Left cardiac atrium (tissue), 4 donors: ENCODE results near the gene PRSS16. TPM values are rescaled to one million over a fixed set of nuclear protein-coding genes. Genes with fewer than 3 reads are reported as not detected.

Experiments used
- ATAC-seq, 2 donors: fragments of 200-7000 bp; cut with Tn5 transposase; one replicate each; pipeline ENCODE4 v1.9.1; 2020; ENCODE audit warnings: mild to moderate bottlenecking in 2 of 2, moderate library complexity in 2 of 2
- DNase-seq: peaks from one replicate; pipeline ENCODE4 v3.0.0-alpha.2; 2020
- intact Hi-C, 2 donors: fragments of 100-400 bp; cut with DNase I; formaldehyde crosslinking; loops; one replicate each; pipeline versions ENCODE4 v1.14.1 to v1.15.1; 2022 to 2023
- total RNA-seq, 2 donors: library from RNA; stranded (reverse); fragmentation: NEBNext Ultra II Directional; extraction: Animal tissue kit (Norgen Biotek cat#: 25700); gene quantifications; one replicate each; pipeline ENCODE4 v1.2.1, GENCODE V29; 2021
- donor health status: DM: no; HTN: yes; CAD: no.
- donor health status: DM: no; HTN: yes; CAD: no; lungs with severe emphysema.
- donor health status: DM: yes; HTN: yes; CAD: no.
- donor health status: Dilated cardiomyopathy.

Gene PRSS16
- total RNA-seq, 2 donors from 2014 or later, result 0.31 to 0.88 TPM

GRCh38 chr6:27280064-27280539 lies 32.6 kb downstream of the PRSS16 start:
- ATAC-seq (no peak), DNase-seq (no peak)
- intact Hi-C loops, result no loop called here

DNA sequence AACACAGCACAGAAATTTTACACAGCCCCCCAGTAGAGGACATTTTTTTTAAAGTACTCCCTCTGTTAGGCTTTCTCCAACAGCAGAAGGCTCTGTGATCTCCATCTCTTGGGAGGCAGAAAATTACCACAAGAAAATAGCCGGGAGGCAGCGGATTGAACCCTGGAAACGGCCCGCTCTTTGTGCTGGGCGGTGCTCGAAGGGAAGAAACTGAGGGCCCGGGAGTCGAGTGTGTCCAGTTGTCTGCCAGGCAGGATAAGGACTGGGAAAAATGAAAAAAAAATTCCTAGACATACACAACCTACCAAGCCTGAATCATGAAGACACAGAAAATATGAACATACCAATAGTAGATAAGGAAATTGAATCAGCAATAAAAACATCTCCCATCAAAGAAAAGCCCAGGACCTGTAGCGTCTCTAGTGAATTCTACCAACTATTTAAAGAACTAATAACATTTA lies 33.1 kb downstream of the PRSS16 start:
- DNase-seq (no peak), ATAC-seq (no peak)
- intact Hi-C loops, result no loop called here

DNA sequence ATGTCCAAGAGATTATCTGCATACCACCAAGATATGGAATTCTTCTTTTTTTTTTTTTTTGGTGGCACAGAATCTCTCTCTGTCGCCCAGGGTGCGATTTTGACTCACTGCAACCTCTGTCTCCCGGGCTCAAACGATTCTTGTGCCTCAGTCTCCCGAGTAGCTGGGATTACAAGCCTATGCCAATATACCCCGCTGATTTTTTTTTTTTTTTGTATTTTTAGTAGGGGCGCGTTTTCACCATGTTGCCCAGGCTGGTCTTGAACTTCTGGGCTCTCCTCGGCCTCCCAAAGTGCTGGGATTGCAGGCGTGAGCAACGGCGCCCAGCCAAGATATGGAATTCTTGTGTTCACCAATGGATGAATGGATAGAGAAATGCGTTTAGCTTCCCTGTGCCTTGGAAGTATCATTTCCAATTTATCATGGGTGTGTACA lies 33.6 kb downstream of the PRSS16 start:
- intact Hi-C loops, result no loop called here
- ATAC-seq, result no peak
- no peak for DNase-seq

DNA sequence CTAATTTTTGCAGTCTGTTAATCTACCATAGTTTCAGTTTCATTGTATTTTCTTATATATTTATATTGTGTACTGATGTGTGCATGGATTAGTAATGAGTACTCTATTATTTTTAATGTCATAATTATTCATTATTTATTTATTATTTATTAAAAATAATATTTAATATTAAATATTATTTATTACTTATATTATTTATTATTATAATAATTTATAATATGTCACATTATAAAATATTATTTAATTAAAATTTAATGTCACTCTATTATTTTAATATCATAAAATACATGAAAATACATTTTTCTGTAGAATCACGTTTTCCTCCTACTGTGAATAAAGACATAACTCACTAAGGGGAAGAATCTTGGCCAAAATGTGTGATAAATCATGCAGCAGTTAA lies 34.1 kb downstream of the PRSS16 start:
- no peak for DNase-seq
- intact Hi-C loops, result no loop called here
- no peak for ATAC-seq

GRCh38 chr6:27283279-27283678 lies 35.8 kb downstream of the PRSS16 start:
- intact Hi-C loops, result no loop called here
- DNase-seq (no peak), ATAC-seq (no peak)

GRCh38 chr6:27286141-27286540 lies 38.6 kb downstream of the PRSS16 start:
- ATAC-seq (no peak), DNase-seq (no peak)
- intact Hi-C loops, result no loop called here

- ATAC-seq, result no peak
- no peak for DNase-seq
- intact Hi-C loops, result no loop called here
Observed at GRCh38 chr6:27287751-27288135, 40.2 kb downstream of the PRSS16 start.

DNA sequence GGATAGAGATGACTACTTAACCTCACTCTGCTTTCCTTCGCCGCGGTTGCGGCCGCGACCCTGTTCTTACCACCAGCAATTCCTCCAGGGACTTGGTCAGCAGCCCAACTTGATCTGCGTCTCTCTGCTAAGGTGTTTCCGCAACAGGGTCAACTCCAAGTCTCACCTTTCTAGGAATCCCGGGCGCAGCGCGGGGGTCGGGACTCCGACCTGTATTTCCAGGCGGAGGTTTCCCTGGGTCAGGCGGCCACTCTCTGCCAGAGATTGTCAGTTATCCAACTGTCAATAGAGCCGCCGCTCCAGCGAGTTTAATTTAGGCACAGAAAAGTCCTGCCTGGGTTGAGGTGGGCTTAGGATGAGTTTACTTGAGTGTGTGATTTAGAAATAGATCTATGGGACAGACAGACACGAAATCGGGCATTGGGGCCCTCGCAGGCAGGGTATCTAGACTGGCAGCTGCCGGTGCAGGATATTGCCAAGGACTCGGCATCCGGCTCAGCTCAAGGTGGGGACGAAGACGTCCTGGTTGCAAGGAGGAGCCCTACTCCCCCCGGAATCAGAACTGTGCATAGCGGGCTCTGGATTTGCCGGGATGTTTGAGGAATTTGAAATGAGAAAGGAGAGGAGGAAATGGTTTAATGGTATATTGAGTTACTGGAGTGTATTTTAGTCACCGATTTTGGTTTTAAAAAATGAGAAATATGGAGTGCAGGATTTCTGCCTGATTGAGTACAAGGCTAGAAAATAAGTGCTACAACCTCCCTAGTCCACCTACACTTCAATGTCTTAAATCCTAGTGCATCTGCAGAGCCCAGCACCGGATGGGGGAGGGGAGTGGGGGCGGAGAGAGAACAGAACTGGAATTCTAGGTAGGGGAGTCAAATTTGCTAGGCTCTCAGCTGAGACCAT lies 40.9 kb downstream of the PRSS16 start:
- intact Hi-C loops, result no loop called here
- ATAC-seq (no peak), DNase-seq (no peak)

- intact Hi-C loops, result no loop called here
- no peak for DNase-seq
- ATAC-seq, result no peak
Observed at GRCh38 chr6:27290065-27290849, 42.8 kb downstream of the PRSS16 start.

- intact Hi-C loops, result no loop called here
- DNase-seq, result no peak
- ATAC-seq, result no peak
Observed at GRCh38 chr6:27290850-27291208, 43.3 kb downstream of the PRSS16 start.

GRCh38 chr6:27293436-27294098 lies 46.1 kb downstream of the PRSS16 start:
- no peak for DNase-seq
- no peak for ATAC-seq

GRCh38 chr6:27294409-27294808 lies 46.9 kb downstream of the PRSS16 start:
- ATAC-seq (no peak), DNase-seq (no peak)
- intact Hi-C loops, result no loop called here

More at GRCh38 chr6:27293436-27294098, 46.1 kb downstream of the PRSS16 start:
- intact Hi-C loops, result no loop called here

DNA sequence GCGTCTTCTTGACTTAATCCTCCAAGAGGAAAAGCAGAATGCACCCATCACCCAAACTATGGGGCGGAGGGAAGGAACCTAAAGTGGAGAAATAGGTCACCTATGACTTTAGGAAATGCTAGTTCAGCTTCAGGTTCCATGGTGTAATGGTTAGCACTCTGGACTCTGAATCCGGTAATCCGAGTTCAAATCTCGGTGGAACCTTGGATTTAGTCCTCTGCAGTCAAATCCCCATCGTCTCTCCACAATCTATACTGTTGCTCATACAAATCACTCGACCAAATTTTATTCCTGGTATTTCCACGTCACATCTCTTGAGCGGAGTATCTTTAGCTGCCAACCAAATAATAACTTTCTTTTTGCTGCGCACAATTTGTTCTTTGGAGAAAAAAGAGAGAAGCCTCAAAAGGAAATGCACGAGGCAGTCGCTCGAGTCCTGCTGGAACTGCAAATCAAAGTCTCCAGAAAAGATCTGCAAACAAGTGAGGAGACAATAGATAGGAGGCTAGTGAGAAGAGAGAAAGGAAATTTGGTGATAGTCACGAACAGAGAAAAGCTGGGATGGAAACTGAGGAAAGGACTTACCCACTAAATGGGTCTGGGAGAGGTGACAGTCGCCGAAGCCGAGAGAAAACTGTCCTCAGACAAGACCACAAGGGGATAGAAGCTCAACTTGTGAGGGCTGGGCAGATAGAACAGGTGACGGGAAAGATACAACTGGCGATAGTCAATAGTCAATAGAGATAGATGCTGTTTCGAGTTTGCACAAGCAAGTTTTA lies 48.0 kb downstream of the PRSS16 start:
- ATAC-seq (no peak), DNase-seq (no peak)
- intact Hi-C loops, result no loop called here

DNA sequence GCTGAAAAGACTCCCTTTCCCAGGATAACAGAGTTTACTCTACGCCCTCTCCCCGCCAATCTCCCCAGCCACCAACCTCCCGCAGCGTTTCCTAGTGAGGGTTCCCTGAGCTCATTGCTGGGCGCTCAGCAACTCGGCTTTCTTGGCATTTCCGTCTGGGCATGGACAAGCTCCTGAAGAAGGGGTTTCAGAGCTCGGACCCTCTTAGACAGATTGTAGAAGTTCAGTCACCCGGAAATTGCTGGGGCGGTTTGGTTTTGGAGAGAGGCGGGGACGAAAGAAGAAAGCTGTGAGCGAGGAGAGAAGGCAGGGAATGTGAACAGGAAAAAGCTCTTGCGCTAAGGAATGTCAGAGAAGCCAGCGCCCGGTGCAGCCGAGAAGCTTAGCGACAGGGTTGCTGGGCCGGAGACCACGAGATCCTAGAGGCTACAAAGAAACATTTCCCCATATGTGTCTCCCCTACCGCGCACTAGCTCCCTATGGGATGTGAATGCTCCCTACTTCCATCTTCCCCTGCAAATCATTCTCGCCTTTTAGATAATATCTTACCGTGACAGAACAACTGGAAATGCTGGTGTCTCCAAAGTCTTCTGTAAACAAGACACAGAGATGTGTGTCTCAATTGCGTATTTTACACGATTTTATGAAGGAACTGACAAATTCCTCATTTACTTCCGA lies 48.7 kb downstream of the PRSS16 start:
- intact Hi-C loops, result no loop called here
- DNase-seq (no peak), ATAC-seq (no peak)

DNA sequence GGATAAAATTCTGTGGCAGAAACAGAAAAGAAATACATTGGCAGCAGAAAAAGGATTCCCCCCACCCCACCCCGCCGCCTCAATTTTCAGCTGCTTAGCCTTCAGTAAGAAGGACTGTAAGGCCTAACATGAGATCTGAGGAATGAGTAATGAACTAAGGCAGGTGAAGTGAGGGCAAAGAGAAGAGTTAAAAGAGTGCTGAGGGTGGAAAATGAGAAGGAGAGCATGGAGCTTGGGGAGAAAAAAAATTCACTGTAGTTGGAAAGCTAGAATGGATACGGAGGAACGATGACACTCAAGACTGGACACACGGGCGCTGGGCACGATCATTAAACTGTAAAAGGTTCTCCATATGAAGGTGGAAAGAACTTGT lies 50.0 kb downstream of the PRSS16 start:
- DNase-seq (no peak), ATAC-seq (no peak)
- intact Hi-C loops, result no loop called here

- ATAC-seq (no peak), DNase-seq (no peak)
- intact Hi-C loops, result no loop called here
Observed at GRCh38 chr6:27297857-27298730, 50.6 kb downstream of the PRSS16 start.

GRCh38 chr6:27303613-27304272 lies 56.2 kb downstream of the PRSS16 start:
- ATAC-seq (no peak), DNase-seq (no peak)
- intact Hi-C loops, result no loop called here
